ENCODE measurements around the gene HIVEP3.

DNA sequence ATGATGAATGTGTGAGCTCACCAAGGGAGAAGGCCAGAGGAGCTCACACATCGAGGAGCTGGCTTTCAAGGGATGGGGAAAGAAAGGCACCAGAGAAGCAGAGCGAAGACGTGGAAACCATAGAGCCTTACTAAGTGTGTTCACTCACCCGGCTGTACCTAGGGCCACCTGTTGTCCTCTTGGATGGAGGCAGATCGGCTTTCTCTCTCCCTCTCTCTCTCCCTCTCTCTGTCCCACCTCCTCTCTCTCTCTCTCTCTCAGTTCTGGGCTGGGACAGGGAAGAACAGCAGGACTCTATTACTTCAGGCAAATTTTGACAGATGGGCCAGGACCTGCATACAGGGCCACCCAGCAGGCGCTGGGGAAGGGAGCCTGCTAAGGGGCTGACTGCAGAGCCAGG, 64.8 kb downstream of the HIVEP3 start:
- TF ChIP-seq, protein P1, sequence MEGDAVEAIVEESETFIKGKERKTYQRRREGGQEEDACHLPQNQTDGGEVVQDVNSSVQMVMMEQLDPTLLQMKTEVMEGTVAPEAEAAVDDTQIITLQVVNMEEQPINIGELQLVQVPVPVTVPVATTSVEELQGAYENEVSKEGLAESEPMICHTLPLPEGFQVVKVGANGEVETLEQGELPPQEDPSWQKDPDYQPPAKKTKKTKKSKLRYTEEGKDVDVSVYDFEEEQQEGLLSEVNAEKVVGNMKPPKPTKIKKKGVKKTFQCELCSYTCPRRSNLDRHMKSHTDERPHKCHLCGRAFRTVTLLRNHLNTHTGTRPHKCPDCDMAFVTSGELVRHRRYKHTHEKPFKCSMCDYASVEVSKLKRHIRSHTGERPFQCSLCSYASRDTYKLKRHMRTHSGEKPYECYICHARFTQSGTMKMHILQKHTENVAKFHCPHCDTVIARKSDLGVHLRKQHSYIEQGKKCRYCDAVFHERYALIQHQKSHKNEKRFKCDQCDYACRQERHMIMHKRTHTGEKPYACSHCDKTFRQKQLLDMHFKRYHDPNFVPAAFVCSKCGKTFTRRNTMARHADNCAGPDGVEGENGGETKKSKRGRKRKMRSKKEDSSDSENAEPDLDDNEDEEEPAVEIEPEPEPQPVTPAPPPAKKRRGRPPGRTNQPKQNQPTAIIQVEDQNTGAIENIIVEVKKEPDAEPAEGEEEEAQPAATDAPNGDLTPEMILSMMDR (IDR thresholded peaks at IDR 0.05) = no peak
- TF ChIP-seq EZH2 (IDR thresholded peaks at IDR 0.05) (no peak), EZH2phosphoT487 (IDR thresholded peaks at IDR 0.05) (no peak)
